Dedifferentiated amniotic fluid mesenchymal stem cell (primary cell): ENCODE results near the gene MTMR10.
A peak's percentile ranks its signal among the peaks of the same experiment; 100 is the strongest.

ENCODE experiments used
- DNase-seq: peaks from one replicate; pipeline ENCODE4 v3.0.0-alpha.2; 2016; ENCODE audit errors: extremely low spot score

MTMR10 gene

GRCh38 chr15:30921781-30922479 lies 69.5 kb downstream of the MTMR10 start:
- no peak for DNase-seq

GRCh38 chr15:30921106-30921505 lies 70.3 kb downstream of the MTMR10 start:
- DNase-seq: no peak

GRCh38 chr15:30919877-30920550 lies 71.4 kb downstream of the MTMR10 start:
- DNase-seq: no peak

DNA sequence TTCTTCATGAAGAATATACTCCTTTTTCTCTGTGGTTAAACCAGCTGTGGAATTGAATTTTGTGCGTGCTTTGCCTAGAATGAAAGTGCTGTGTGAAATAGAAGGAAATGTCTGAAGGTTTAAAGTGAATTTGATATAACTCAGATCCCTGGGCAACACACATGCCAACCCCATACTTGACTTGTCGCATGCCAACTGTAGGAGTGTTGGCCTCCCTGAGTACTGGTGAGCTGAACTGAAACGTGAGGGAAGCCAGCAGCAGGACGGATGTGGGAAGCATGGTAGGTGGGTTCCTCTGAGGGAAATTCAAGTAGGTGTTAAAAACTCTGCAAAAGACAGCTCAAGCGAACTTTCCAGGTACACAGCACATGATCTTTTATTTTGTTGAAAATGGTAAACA lies 73.1 kb downstream of the MTMR10 start:
- no peak for DNase-seq

GRCh38 chr15:30917675-30918074 lies 73.8 kb downstream of the MTMR10 start:
- no peak for DNase-seq

DNA sequence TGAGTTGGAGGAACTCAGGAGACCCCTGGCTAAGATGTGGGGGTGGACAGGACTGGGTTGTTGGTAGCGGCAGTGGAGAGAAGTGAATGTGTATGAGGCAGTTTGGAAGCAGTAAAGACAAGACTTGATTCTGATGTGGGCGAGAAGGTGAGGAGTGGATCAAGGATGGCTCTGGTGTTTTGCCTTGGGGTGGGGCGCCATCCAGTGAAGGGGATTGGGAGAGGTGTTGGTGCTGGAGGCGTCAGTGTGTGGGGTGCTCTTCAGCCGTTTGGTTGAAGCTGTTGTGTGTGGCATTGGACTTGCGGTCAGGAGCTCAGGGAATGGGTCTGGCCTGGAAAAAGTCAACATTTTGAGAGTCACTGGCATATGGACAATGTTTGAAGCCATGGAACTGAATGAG lies 74.4 kb downstream of the MTMR10 start:
- DNase-seq: no peak

DNA sequence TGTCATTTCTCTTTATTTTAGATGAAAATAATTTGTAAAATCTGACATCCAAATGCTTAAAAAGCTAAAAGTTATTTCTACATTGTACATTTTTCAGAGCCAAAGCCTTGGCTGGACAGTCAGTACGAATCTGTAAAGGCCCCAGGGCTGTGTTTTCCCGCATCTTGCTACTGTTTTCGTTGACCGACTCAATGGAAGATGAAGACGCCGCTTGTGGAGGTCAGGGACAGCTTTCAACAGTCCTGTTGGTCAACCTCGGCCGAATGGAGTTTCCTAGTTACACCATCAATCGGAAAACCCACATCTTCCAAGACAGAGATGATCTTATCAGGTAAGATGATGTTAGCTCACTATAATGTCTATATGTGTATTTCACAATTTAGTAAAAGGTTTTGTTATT lies 77.7 kb downstream of the MTMR10 start:
- no peak for DNase-seq

DNA sequence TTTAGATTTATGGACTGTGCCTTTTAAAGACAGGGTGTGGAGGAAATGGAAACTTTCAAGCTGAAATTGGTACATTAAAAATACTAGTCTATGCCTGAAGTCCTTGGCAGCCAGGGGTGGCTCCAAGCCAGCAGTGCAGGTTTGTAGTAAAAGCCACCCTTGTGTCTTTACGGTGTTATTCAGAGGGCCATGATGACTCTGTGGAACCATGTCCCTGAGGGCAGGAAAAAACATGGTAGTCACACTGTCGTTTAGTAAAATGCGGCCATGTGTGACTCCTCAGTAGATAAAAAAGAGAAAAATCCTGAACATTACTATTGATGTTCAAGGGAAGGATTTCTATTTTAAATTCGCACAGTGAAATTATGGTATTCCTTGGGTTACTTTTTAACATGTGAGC lies 85.1 kb downstream of the MTMR10 start:
- no peak for DNase-seq

DNA sequence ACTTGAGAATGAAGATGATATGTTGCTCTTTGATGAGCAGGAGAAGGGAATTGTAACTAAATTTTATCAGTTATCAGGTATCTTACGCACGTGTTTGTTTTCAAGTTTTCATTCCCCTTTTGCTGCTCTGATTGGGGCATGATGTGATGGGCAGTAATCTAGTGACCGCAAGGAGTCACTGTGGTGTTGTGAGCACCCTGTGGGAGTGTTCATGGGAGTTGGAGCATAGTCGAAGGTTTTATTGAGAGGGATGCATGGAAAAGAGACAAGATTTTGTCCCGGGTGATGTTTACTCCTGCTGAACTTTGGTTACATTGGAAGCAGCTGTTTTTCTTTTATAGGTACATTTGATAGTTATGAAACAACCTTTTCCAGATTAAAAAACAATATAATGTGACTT lies 85.6 kb downstream of the MTMR10 start:
- DNase-seq: no peak

GRCh38 chr15:30904812-30905211 lies 86.6 kb downstream of the MTMR10 start:
- no peak for DNase-seq

DNA sequence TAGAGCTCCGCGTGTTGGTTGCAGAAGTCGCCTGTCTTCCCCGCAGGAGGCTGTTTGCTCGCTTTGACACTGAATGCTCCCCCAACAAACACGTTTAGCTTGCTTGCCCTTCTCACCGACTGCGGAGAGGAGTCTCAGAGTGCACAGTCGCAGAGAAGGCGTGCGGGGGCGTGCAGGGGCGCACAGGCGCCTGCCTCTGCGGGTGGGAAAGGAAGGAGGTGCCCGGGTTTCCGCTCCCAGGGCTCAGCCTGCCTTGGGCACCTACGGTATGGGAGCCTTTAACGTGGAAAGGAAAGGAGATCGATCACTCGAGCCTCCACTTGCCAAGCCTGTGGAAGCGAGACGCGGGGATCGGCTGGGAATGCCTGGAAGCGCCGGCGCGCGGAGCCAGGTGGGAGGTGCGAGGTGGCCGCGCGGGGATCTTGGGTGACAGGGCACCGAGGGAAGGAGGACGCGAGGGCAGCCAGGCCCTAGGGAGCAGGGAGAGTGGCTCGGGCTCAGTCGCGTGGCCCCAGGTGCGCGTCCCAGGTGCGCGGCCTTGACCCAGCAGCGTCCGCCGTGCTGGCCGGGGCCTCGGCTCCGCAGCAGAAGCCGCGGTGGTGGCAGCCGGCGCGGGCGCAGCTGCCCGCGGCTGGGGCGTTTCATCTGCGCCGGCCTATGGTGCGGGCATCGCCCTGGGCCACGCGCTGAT lies 87.8 kb downstream of the MTMR10 start, which contains the start of gene FAN1:
TSS of gene FAN1 (plus strand) at position 419 of the 691 bp plus-strand sequence. CDS start 749 bp downstream, outside the sequence.
- DNase-seq: peak; percentile 72

DNA sequence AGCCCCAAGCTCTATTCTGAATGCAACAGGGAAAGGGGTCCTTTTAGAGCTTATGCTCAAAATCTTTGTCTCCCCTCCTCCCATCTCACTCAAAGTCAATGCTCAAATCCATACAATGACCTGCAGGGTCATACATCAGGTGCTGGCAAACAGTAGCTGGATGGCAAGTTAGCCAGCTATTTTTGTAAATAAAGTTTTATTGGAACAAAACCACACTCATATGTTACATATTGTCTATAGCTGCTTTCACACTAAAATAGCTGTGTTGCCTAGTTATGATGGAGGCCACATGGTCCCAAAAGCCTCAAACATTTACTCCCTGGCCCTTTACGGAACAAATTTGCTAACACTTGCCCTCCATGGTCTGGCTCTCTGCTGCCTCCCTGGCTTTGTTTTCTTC lies 89.5 kb downstream of the MTMR10 start:
- no peak for DNase-seq

GRCh38 chr15:30896211-30896606 lies 95.2 kb downstream of the MTMR10 start:
- no peak for DNase-seq

DNA sequence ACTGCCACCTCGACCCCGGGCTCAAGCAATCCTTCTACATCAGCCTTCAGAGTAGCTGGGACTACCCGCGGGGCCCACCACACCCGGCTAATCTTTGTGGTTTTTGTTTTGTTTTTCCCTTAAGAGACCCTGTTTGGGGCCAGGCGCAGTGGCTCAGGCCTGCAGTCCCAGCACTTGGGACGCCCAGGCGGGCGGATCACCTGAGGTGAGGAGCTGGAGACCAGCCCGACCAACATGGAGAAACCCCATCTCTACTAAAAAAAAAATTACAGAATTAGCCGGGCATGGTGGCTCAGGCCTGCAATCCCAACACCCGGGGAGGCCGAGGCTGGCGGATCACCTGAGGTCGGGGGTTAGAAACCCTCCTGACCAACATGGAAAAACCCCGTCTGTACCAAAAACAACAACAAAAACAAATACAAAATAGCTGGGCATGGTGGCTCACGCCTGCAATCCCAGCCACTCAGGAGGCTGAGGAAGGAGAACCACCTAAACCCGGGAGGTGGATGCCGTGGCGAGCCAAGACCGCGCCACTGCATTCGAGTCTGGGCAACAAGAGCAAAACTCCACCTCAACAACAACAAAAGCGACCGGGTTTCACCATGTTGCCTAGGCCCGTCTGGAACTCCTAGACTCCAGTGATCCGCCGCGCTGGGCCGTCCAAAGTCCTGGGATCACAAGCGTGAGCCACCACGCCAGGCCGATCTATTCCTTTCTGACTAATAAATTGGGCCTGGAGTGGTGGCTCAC lies 95.8 kb downstream of the MTMR10 start:
- DNase-seq: no peak

GRCh38 chr15:30889196-30889595 lies 102.2 kb downstream of the MTMR10 start:
- DNase-seq: no peak
